RPMI7951 (cell line): ENCODE results near the gene TMEM151B. TPM values are rescaled to one million over a fixed set of nuclear protein-coding genes. Genes with fewer than 3 reads are reported as not detected.
"Not testable (repeated sequence)": the region's sequence is repeated elsewhere in the genome, so short reads cannot be mapped to it uniquely, and the experiment has no call there.

ENCODE experiments used
- DNase-seq: peaks from one replicate; pipeline ENCODE4 v3.0.0-alpha.2; 2012; ENCODE audit warnings: low read depth
- total RNA-seq: library from RNA; depleted of rRNA; stranded (reverse); fragments of >200 nt; shearing (Covaris generic); gene quantifications from 2 replicates; pipeline ENCODE4 v1.2.3, GENCODE V29; 2014; rRNA removed

The TMEM151B gene
- total RNA-seq, result 0.12 TPM in 1 of 2 replicates, not detected in the other

GRCh38 chr6:44269921-44270525 lies at the start of gene TMEM151B:
Gene TMEM151B, plus strand, starts transcription at chr6:44270450. Its CDS starts 293 bp downstream, at chr6:44270743.
- no peak for DNase-seq

GRCh38 chr6:44220913-44221290 lies 49.3 kb upstream of the TMEM151B start:
- DNase-seq, result no peak

GRCh38 chr6:44221291-44221960 lies 48.8 kb upstream of the TMEM151B start:
- DNase-seq, result peak; percentile 83

GRCh38 chr6:44221961-44222335 lies 48.3 kb upstream of the TMEM151B start:
- no peak for DNase-seq

GRCh38 chr6:44222486-44223318 lies 47.5 kb upstream of the TMEM151B start:
- DNase-seq, result no peak

- peak; percentile 71 for DNase-seq
Measured at GRCh38 chr6:44223319-44224028, 46.8 kb upstream of the TMEM151B start, which contains the start of gene SLC29A1. Gene SLC29A1, plus strand, starts transcription at chr6:44223595. Its CDS starts 3,719 bp downstream, at chr6:44227314.

GRCh38 chr6:44224029-44224964 lies 46.0 kb upstream of the TMEM151B start:
- DNase-seq, result no peak

GRCh38 chr6:44224965-44225305 lies 45.3 kb upstream of the TMEM151B start:
- no peak for DNase-seq

- no peak for DNase-seq
Measured at GRCh38 chr6:44225579-44226325, 44.5 kb upstream of the TMEM151B start.

GRCh38 chr6:44226368-44227147 lies 43.7 kb upstream of the TMEM151B start:
- no peak for DNase-seq

- no peak for DNase-seq
Measured at GRCh38 chr6:44227148-44227793, 43.0 kb upstream of the TMEM151B start.

- no peak for DNase-seq
Measured at GRCh38 chr6:44228031-44228430, 42.2 kb upstream of the TMEM151B start.

GRCh38 chr6:44228433-44228832 lies 41.8 kb upstream of the TMEM151B start:
- no peak for DNase-seq

GRCh38 chr6:44228836-44229235 lies 41.4 kb upstream of the TMEM151B start:
- DNase-seq, result no peak

- DNase-seq, result no peak
Measured at GRCh38 chr6:44229376-44230033, 40.7 kb upstream of the TMEM151B start.

GRCh38 chr6:44230034-44230675 lies 40.1 kb upstream of the TMEM151B start:
- DNase-seq, result no peak

GRCh38 chr6:44231426-44231825 lies 38.8 kb upstream of the TMEM151B start:
- DNase-seq, result not testable (repeated sequence)
